Measurements from ENCODE around the gene DAP. TPM values are rescaled to one million over a fixed set of nuclear protein-coding genes. Genes with fewer than 3 reads are reported as not detected.
"Not testable (repeated sequence)": the region's sequence is repeated elsewhere in the genome, so short reads cannot be mapped to it uniquely, and the experiment has no call there.

DAP gene
- total RNA-seq, 1 experiment from 2014 or later, result 26.0 TPM

- DNase-seq (ENCODE audit: low spot score), result no peak
Measured at GRCh38 chr5:10734037-10734709, 26.9 kb downstream of the DAP start.

- no peak for DNase-seq (ENCODE audit: low spot score)
Measured at GRCh38 chr5:10733426-10733825, 27.6 kb downstream of the DAP start.

- no peak for DNase-seq (ENCODE audit: low spot score)
Measured at GRCh38 chr5:10731913-10732312, 29.1 kb downstream of the DAP start.

GRCh38 chr5:10730043-10730351, 31.0 kb downstream of the DAP start:
- DNase-seq (ENCODE audit: low spot score), result no peak

GRCh38 chr5:10729320-10730042, 31.6 kb downstream of the DAP start:
- DNase-seq (ENCODE audit: low spot score), result no peak

- no peak for DNase-seq (ENCODE audit: low spot score)
Measured at GRCh38 chr5:10728679-10729078, 32.4 kb downstream of the DAP start.

GRCh38 chr5:10727861-10728260, 33.2 kb downstream of the DAP start:
- DNase-seq (ENCODE audit: low spot score), result no peak

- DNase-seq (ENCODE audit: low spot score), result no peak
Measured at GRCh38 chr5:10726913-10727517, 34.0 kb downstream of the DAP start.

- DNase-seq (ENCODE audit: low spot score), result no peak
Measured at GRCh38 chr5:10726179-10726912, 34.7 kb downstream of the DAP start.

- DNase-seq (ENCODE audit: low spot score), result no peak
Measured at GRCh38 chr5:10725636-10726035, 35.4 kb downstream of the DAP start.

GRCh38 chr5:10724781-10725507, 36.1 kb downstream of the DAP start:
- peak; percentile 91 for DNase-seq (ENCODE audit: low spot score)

- no peak for DNase-seq (ENCODE audit: low spot score)
Measured at GRCh38 chr5:10723514-10723913, 37.5 kb downstream of the DAP start.

- DNase-seq (ENCODE audit: low spot score), result not testable (repeated sequence)
Measured at GRCh38 chr5:10720766-10721165, 40.3 kb downstream of the DAP start.

GRCh38 chr5:10719965-10720364, 41.1 kb downstream of the DAP start:
- peak; percentile 98 for DNase-seq (ENCODE audit: low spot score)

GRCh38 chr5:10718617-10719016, 42.4 kb downstream of the DAP start:
- not testable (repeated sequence) for DNase-seq (ENCODE audit: low spot score)

- DNase-seq (ENCODE audit: low spot score), result not testable (repeated sequence)
Measured at GRCh38 chr5:10716825-10717224, 44.2 kb downstream of the DAP start.

- DNase-seq (ENCODE audit: low spot score), result no peak
Measured at GRCh38 chr5:10715605-10716290, 45.3 kb downstream of the DAP start.

- no peak for DNase-seq (ENCODE audit: low spot score)
Measured at GRCh38 chr5:10712574-10713366, 48.3 kb downstream of the DAP start.

- DNase-seq (ENCODE audit: low spot score), result no peak
Measured at GRCh38 chr5:10711562-10711961, 49.5 kb downstream of the DAP start.

- DNase-seq (ENCODE audit: low spot score), result no peak
Measured at GRCh38 chr5:10710513-10711128, 50.4 kb downstream of the DAP start.
